OCI-LY3 (cell line): ENCODE results near the gene TGM5.

Experiments
- H2AFZ ChIP-seq: fragments of 200-600, 300-600 bp; shearing (Covaris generic); 2 replicates; pipeline ENCODE4 v1.6.0; 2014; ENCODE audit warnings: antibody characterized with exemption, low read depth, low read length
- H3K27ac ChIP-seq: fragments of 200-600, 300-600 bp; sonication (generic); 2 replicates; pipeline ENCODE4 v1.5.1; 2014; ENCODE audit warnings: mild to moderate bottlenecking, low read length, moderate library complexity, mixed read lengths
- H3K27me3 ChIP-seq: fragments of 200-600, 300-600 bp; sonication (generic); 2 replicates; pipeline ENCODE4 v1.6.1; 2014; ENCODE audit warnings: low read depth, low read length, mixed read lengths
- H3K36me3 ChIP-seq: fragments of 200-600, 300-600 bp; sonication (generic); replicated peaks from 2 replicates; pipeline ENCODE3; 2014; ENCODE audit warnings: low read depth, low read length, mixed read lengths
- H3K4me1 ChIP-seq: fragments of 300-600, 200-600 bp; sonication (generic); 2 replicates; pipeline ENCODE4 v1.6.1; 2014; ENCODE audit warnings: low read length, mixed read lengths
- H3K4me2 ChIP-seq: fragments of 200-600, 300-600 bp; sonication (generic); 2 replicates; pipeline ENCODE4 v1.6.1; 2014; ENCODE audit warnings: low read length, mixed read lengths
- H3K4me3 ChIP-seq: fragments of 300-600, 200-600 bp; sonication (generic); 2 replicates; pipeline ENCODE4 v1.5.1; 2014; ENCODE audit warnings: antibody characterized with exemption, mild to moderate bottlenecking, low read length, moderate library complexity
- H3K79me2 ChIP-seq: fragments of 300-600, 200-600 bp; shearing (Covaris generic); 2 replicates; pipeline ENCODE4 v1.6.1; 2014; ENCODE audit warnings: mild to moderate bottlenecking, low read length, mixed read lengths
- H3K9ac ChIP-seq: fragments of 300-600, 200-600 bp; shearing (Covaris generic); 2 replicates; pipeline ENCODE4 v1.6.0; 2014; ENCODE audit warnings: mild to moderate bottlenecking, low read length, moderate library complexity
- H3K9me3 ChIP-seq: fragments of 200-600, 300-600 bp; shearing (Covaris generic); 2 replicates; pipeline ENCODE4 v1.6.1; 2014; ENCODE audit warnings: low read length, mixed read lengths; ENCODE audit not compliant: insufficient read depth
- H4K20me1 ChIP-seq: fragments of 200-600, 300-600 bp; sonication (generic); 2 replicates; pipeline ENCODE4 v1.6.1; 2016; ENCODE audit warnings: low read length, mixed read lengths; ENCODE audit not compliant: insufficient read depth
- CTCF ChIP-seq: fragments of 200-600, 300-600 bp; sonication (generic); IDR thresholded peaks from 2 replicates; pipeline ENCODE4 v1.5.1; 2014; ENCODE audit warnings: antibody characterized with exemption, low read length, low read depth
- EZH2phosphoT487 ChIP-seq: fragments of 200-600 bp; shearing (Covaris generic); IDR thresholded peaks from 2 replicates; pipeline ENCODE4 v1.6.1; 2018; ENCODE audit warnings: antibody characterized with exemption, mixed run types, low read depth

TGM5 gene

GRCh38 chr15:43219929-43220928 lies 46.5 kb downstream of the TGM5 start:
- H3K4me1 ChIP-seq: 0 out of 2 replicates have a peak, but pooled peaks cover under 1% of the 10 kb centered on the region
- H3K4me3 ChIP-seq: no peak overlapping the region
- TF ChIP-seq EZH2phosphoT487 (no peak), CTCF (no peak)
- no peak overlapping the region for H3K4me2 ChIP-seq
- no peak overlapping the region for H2AFZ ChIP-seq
- no peaks in the 10 kb centered on the region for H3K27me3 ChIP-seq
- H3K9ac ChIP-seq: no peak overlapping the region
- no peaks in the 10 kb centered on the region for H4K20me1 ChIP-seq
- H3K79me2 ChIP-seq: no peaks in the 10 kb centered on the region
- no peaks in the 10 kb centered on the region for H3K36me3 ChIP-seq
- H3K27ac ChIP-seq: no peak overlapping the region
- no peaks in the 10 kb centered on the region for H3K9me3 ChIP-seq

GRCh38 chr15:43218908-43219706 lies 47.6 kb downstream of the TGM5 start:
- Histone ChIP-seq H3K9ac (no peak overlapping the region), H3K27me3 (no peaks in the 10 kb centered on the region), H3K4me3 (no peak overlapping the region), H3K36me3 (no peaks in the 10 kb centered on the region), H3K4me2 (no peak overlapping the region), H3K27ac (no peak overlapping the region), H3K79me2 (no peaks in the 10 kb centered on the region), H3K9me3 (no peaks in the 10 kb centered on the region), H2AFZ (no peak overlapping the region), H4K20me1 (no peaks in the 10 kb centered on the region), H3K4me1 (no peaks in the 10 kb centered on the region)
- no peak for TF ChIP-seq EZH2phosphoT487
- peak; percentile 12; the same call in 1 of the 2 replicates for TF ChIP-seq CTCF

GRCh38 chr15:43215961-43216360 lies 50.8 kb downstream of the TGM5 start:
- no peak overlapping the region for H3K9ac ChIP-seq
- no peaks in the 10 kb centered on the region for H3K4me1 ChIP-seq
- no peak overlapping the region for H3K4me3 ChIP-seq
- H3K27me3 ChIP-seq: no peaks in the 10 kb centered on the region
- no peak overlapping the region for H2AFZ ChIP-seq
- H3K36me3 ChIP-seq: no peaks in the 10 kb centered on the region
- H3K9me3 ChIP-seq: no peaks in the 10 kb centered on the region
- H4K20me1 ChIP-seq: no peaks in the 10 kb centered on the region
- H3K27ac ChIP-seq: no peak overlapping the region
- no peak for TF ChIP-seq CTCF
- H3K79me2 ChIP-seq: no peaks in the 10 kb centered on the region
- H3K4me2 ChIP-seq: no peak overlapping the region
